Trophoblast cell (in vitro differentiated cells and primary cell): ENCODE data around the gene DPM3.

Experiments used
- DNase-seq, 2 donors: peaks; one replicate each; pipeline ENCODE4 v3.0.0-alpha.2; 2016
- H2AFZ ChIP-seq: 2 replicates; pipeline ENCODE4 v1.6.1; 2013; ENCODE audit warnings: low read length, moderate library complexity, mild to moderate bottlenecking; ENCODE audit not compliant: insufficient read depth, poor library complexity
- H2AK5ac ChIP-seq: 2 replicates; pipeline ENCODE4 v1.6.1; 2013; ENCODE audit warnings: mild to moderate bottlenecking, low read length
- H2BK120ac ChIP-seq: 2 replicates; pipeline ENCODE4 v1.6.1; 2013; ENCODE audit warnings: low read length, mild to moderate bottlenecking, moderate library complexity; ENCODE audit not compliant: insufficient read depth, poor library complexity
- H2BK12ac ChIP-seq: 2 replicates; pipeline ENCODE4 v1.6.1; 2013; ENCODE audit warnings: mild to moderate bottlenecking, low read length, moderate library complexity
- H2BK5ac ChIP-seq: 2 replicates; pipeline ENCODE4 v1.6.1; 2013; ENCODE audit warnings: low read length, low read depth, moderate library complexity, mild to moderate bottlenecking; ENCODE audit not compliant: poor library complexity
- H3K14ac ChIP-seq: 2 replicates; pipeline ENCODE4 v1.6.1; 2013; ENCODE audit warnings: mild to moderate bottlenecking, low read length
- H3K18ac ChIP-seq: 2 replicates; pipeline ENCODE4 v1.6.1; 2013; ENCODE audit warnings: mild to moderate bottlenecking, low read length
- H3K23ac ChIP-seq: 2 replicates; pipeline ENCODE4 v1.6.1; 2013; ENCODE audit warnings: low read length
- H3K27ac ChIP-seq: 2 replicates; pipeline ENCODE4 v1.5.1; 2013; ENCODE audit warnings: low read depth, mild to moderate bottlenecking, inconsistent platforms, low read length, moderate library complexity
- H3K27me3 ChIP-seq: 2 replicates; pipeline ENCODE4 v1.6.1; 2013; ENCODE audit warnings: inconsistent platforms, mild to moderate bottlenecking, low read length, moderate library complexity; ENCODE audit not compliant: insufficient read depth
- H3K36me3 ChIP-seq, 2 experiments: 1 replicate in 1 of 2; 2 replicates in 1 of 2; pipeline ENCODE4 v1.6.1; 2013; ENCODE audit warnings: low read length in 2 of 2, mild to moderate bottlenecking in 2 of 2, moderate library complexity in 1 of 2; ENCODE audit not compliant: insufficient read depth in 2 of 2, control insufficient read depth in 1 of 2
- H3K4ac ChIP-seq: 2 replicates; pipeline ENCODE4 v1.6.1; 2013; ENCODE audit warnings: low read depth, mild to moderate bottlenecking, low read length, moderate library complexity
- H3K4me1 ChIP-seq, 2 experiments: 1 replicate in 1 of 2; 2 replicates in 1 of 2; pipeline ENCODE4 v1.6.1; 2013; ENCODE audit warnings: low read length in 2 of 2, mild to moderate bottlenecking in 2 of 2, moderate library complexity in 1 of 2; ENCODE audit not compliant: insufficient read depth in 2 of 2, control insufficient read depth in 1 of 2
- H3K4me2 ChIP-seq: 2 replicates; pipeline ENCODE4 v1.6.1; 2013; ENCODE audit warnings: inconsistent platforms, mild to moderate bottlenecking, low read length, moderate library complexity
- H3K4me3 ChIP-seq: 2 replicates; pipeline ENCODE4 v1.5.1; 2013; ENCODE audit warnings: mild to moderate bottlenecking, low read depth, low read length, inconsistent platforms
- H3K79me1 ChIP-seq: one replicate; pipeline ENCODE4 v1.6.1; 2013; ENCODE audit warnings: low read length
- H3K79me2 ChIP-seq: 2 replicates; pipeline ENCODE4 v1.6.1; 2013; ENCODE audit warnings: low read length, mild to moderate bottlenecking; ENCODE audit not compliant: control insufficient read depth, insufficient read depth, poor library complexity
- H3K9ac ChIP-seq: 2 replicates; pipeline ENCODE4 v1.6.1; 2013; ENCODE audit warnings: mild to moderate bottlenecking, low read length
- H3K9me3 ChIP-seq: 2 replicates; pipeline ENCODE4 v1.6.1; 2013; ENCODE audit warnings: low read depth, mild to moderate bottlenecking, control low read depth, inconsistent platforms, low read length; ENCODE audit not compliant: insufficient read depth
- H4K12ac ChIP-seq: 2 replicates; pipeline ENCODE4 v1.6.1; 2013; ENCODE audit warnings: low read depth, mild to moderate bottlenecking, low read length, moderate library complexity
- H4K8ac ChIP-seq: 2 replicates; pipeline ENCODE4 v1.6.1; 2013; ENCODE audit warnings: low read depth, mild to moderate bottlenecking, low read length, moderate library complexity
- H4K91ac ChIP-seq: one replicate; pipeline ENCODE4 v1.6.1; 2013; ENCODE audit warnings: low read depth, mild to moderate bottlenecking, low read length, moderate library complexity
- WGBS: extraction: QIAGEN DNeasy Blood & Tissue Kit; methylation state at CpG from one replicate; pipeline ENCODE4 v1.1.7; 2013; ENCODE audit warnings: missing lambda C conversion rate; ENCODE audit not compliant: insufficient read length, insufficient coverage; ENCODE audit errors: extremely low coverage; 5-methylcytosine and 5-hydroxymethylcytosine counted together

The DPM3 gene

GRCh38 chr1:155127105-155127966, 13.0 kb downstream of the DPM3 start, which contains the start of gene EFNA1:
Gene EFNA1 (plus strand): TSS chr1:155127876. CDS start chr1:155127978, 102 bp downstream.
- Histone ChIP-seq H4K91ac (peak within 1 kb of the TSS; percentile 99), H3K27ac (peak within 1 kb of the TSS; percentile 99), H3K18ac (peak within 1 kb of the TSS; percentile 92), H3K27me3 (no peaks in the 10 kb centered on the region), H2BK120ac (peak within 1 kb of the TSS; percentile 95), H3K9me3 (peaks cover 2% of the 10 kb centered on the region), H3K9ac (peak within 1 kb of the TSS; percentile 95), H3K79me2 (peaks cover 33% of the 10 kb centered on the region), H4K12ac (peak within 1 kb of the TSS; percentile 60), H3K4me3 (peak within 1 kb of the TSS; percentile 81), H3K4ac (peak within 1 kb of the TSS; percentile 91), H2BK12ac (peak within 1 kb of the TSS; percentile 72), H2AK5ac (peak within 1 kb of the TSS; percentile 61), H3K23ac (no peak within 1 kb of the TSS), H4K8ac (peak within 1 kb of the TSS; percentile 71), H3K4me2 (peak within 1 kb of the TSS; percentile 75), H3K36me3 (peaks cover 11% of the 10 kb centered on the region in 2 experiments), H2AFZ (peak within 1 kb of the TSS; percentile 46), H3K14ac (peak within 1 kb of the TSS; percentile 95), H3K79me1 (peaks cover 57% of the 10 kb centered on the region), H3K4me1 (peaks cover 35 to 45% of the 10 kb centered on the region in 2 experiments), H2BK5ac (peak within 1 kb of the TSS; percentile 98)
- peak; percentile 74 to 80 for DNase-seq
- WGBS: no CpG with 5 or more reads among the region's 76 CpGs

- peak overlapping the region; percentile 20 for H3K4ac ChIP-seq
- no peak overlapping the region for H3K23ac ChIP-seq
- H3K27me3 ChIP-seq: no peaks in the 10 kb centered on the region
- H4K8ac ChIP-seq: peak overlapping the region; percentile 77
- WGBS: no CpG with 5 or more reads among the region's 32 CpGs
- H3K27ac ChIP-seq: peak overlapping the region; percentile 93
- peaks cover 5 to 7% of the 10 kb centered on the region in 2 experiments for H3K36me3 ChIP-seq
- H3K4me3 ChIP-seq: peak overlapping the region; percentile 50
- H4K12ac ChIP-seq: no peak overlapping the region
- H2AFZ ChIP-seq: peak overlapping the region; percentile 18
- peak overlapping the region; percentile 93 for H2BK120ac ChIP-seq
- peak overlapping the region; percentile 73 for H3K4me2 ChIP-seq
- H3K79me2 ChIP-seq: peaks cover 33% of the 10 kb centered on the region
- H3K79me1 ChIP-seq: peaks cover 57% of the 10 kb centered on the region
- peaks cover 32 to 42% of the 10 kb centered on the region in 2 experiments for H3K4me1 ChIP-seq
- peak; percentile 70 to 71 for DNase-seq
- peak overlapping the region; percentile 21 for H2AK5ac ChIP-seq
- no peak overlapping the region for H3K9ac ChIP-seq
- peak overlapping the region; percentile 46 for H2BK12ac ChIP-seq
- H3K18ac ChIP-seq: peak overlapping the region; percentile 92
- H3K9me3 ChIP-seq: peaks cover 2% of the 10 kb centered on the region
- peak overlapping the region; percentile 83 for H3K14ac ChIP-seq
- H4K91ac ChIP-seq: peak overlapping the region; percentile 94
- H2BK5ac ChIP-seq: peak overlapping the region; percentile 89
Measured at GRCh38 chr1:155126556-155127104, 13.7 kb downstream of the DPM3 start.

- H3K4ac ChIP-seq: peak overlapping the region; percentile 50
- H3K4me2 ChIP-seq: peak overlapping the region; percentile 73
- peak overlapping the region; percentile 93 for H2BK120ac ChIP-seq
- H2BK12ac ChIP-seq: peak overlapping the region; percentile 94
- H3K14ac ChIP-seq: peak overlapping the region; percentile 83
- WGBS: no CpG with 5 or more reads among the region's 53 CpGs
- H3K4me3 ChIP-seq: peak overlapping the region; percentile 58
- peaks cover 53% of the 10 kb centered on the region for H3K79me1 ChIP-seq
- H3K23ac ChIP-seq: no peak overlapping the region
- peak overlapping the region; percentile 77 for H4K8ac ChIP-seq
- H3K4me1 ChIP-seq: peaks cover 26 to 39% of the 10 kb centered on the region in 2 experiments
- H3K79me2 ChIP-seq: peaks cover 29% of the 10 kb centered on the region
- H3K18ac ChIP-seq: peak overlapping the region; percentile 50
- H3K27ac ChIP-seq: peak overlapping the region; percentile 93
- H2BK5ac ChIP-seq: peak overlapping the region; percentile 89
- H3K9me3 ChIP-seq: no peaks in the 10 kb centered on the region
- no peaks in the 10 kb centered on the region for H3K27me3 ChIP-seq
- no peak overlapping the region for H4K12ac ChIP-seq
- peak overlapping the region; percentile 80 for H2AK5ac ChIP-seq
- H3K36me3 ChIP-seq: peaks cover under 1% of the 10 kb centered on the region in 2 experiments
- DNase-seq: peak in 1 of 2 donors; percentile 95
- peak overlapping the region; percentile 94 for H4K91ac ChIP-seq
- H2AFZ ChIP-seq: peak overlapping the region; percentile 53
- H3K9ac ChIP-seq: no peak overlapping the region
Measured at GRCh38 chr1:155125946-155126555, 14.3 kb downstream of the DPM3 start.

- Histone ChIP-seq H3K4ac (peak overlapping the region; percentile 60), H3K79me1 (peaks cover 51% of the 10 kb centered on the region), H3K23ac (no peak overlapping the region), H4K91ac (peak overlapping the region; percentile 94), H3K18ac (peak overlapping the region; percentile 67), H3K4me2 (peak overlapping the region; percentile 73), H3K9me3 (no peaks in the 10 kb centered on the region), H4K12ac (no peak overlapping the region), H3K27me3 (no peaks in the 10 kb centered on the region), H4K8ac (peak overlapping the region; percentile 77), H3K4me3 (peak overlapping the region; percentile 58), H2BK5ac (peak overlapping the region; percentile 89), H3K36me3 (no peaks in the 10 kb centered on the region), H3K79me2 (peaks cover 27% of the 10 kb centered on the region), H3K4me1 (peaks cover 24 to 40% of the 10 kb centered on the region in 2 experiments), H2AFZ (peak overlapping the region; percentile 53), H3K27ac (peak overlapping the region; percentile 93), H2BK12ac (peak overlapping the region; percentile 94), H3K9ac (no peak overlapping the region), H2AK5ac (peak overlapping the region; percentile 80), H3K14ac (peak overlapping the region; percentile 83), H2BK120ac (peak overlapping the region; percentile 93)
- peak; percentile 99 to 100 for DNase-seq
- no CpG with 5 or more reads among the region's 11 CpGs for WGBS
Measured at GRCh38 chr1:155125511-155125945, 14.8 kb downstream of the DPM3 start.
